HepG2 (cell line): ENCODE measurements around the gene NDC80. TPM values are rescaled to one million over a fixed set of nuclear protein-coding genes. Genes with fewer than 3 reads are reported as not detected.
A peak's percentile ranks its signal among the peaks of the same experiment; 100 is the strongest.

Experiments
- CEBPB ChIP-seq: IDR thresholded peaks from 2 replicates; pipeline ENCODE4 v1.6.1; 2011; ENCODE audit warnings: low read depth, low read length, improper control_type of control experiment, borderline replicate concordance
- JUN ChIP-seq: sonication (generic); formaldehyde crosslinking; IDR thresholded peaks from 2 replicates; pipeline ENCODE4 v1.4.0; 2020; ENCODE audit warnings: mild to moderate bottlenecking, missing genetic modification reagents
- KDM5B ChIP-seq: sonication (generic); formaldehyde crosslinking; IDR thresholded peaks from 2 replicates; pipeline ENCODE4 v1.4.0; 2020; ENCODE audit warnings: missing genetic modification reagents, mild to moderate bottlenecking, borderline replicate concordance
- MYC ChIP-seq: sonication (generic); formaldehyde crosslinking; IDR thresholded peaks from 2 replicates; pipeline ENCODE4 v1.9.0; 2021; ENCODE audit warnings: missing genetic modification reagents, borderline replicate concordance
- PATZ1 ChIP-seq: sonication (generic); formaldehyde crosslinking; IDR thresholded peaks from 2 replicates; pipeline ENCODE4 v1.4.0; 2020; ENCODE audit warnings: missing genetic modification reagents
- PHF8 ChIP-seq: sonication (generic); formaldehyde crosslinking; IDR thresholded peaks from 2 replicates; pipeline ENCODE4 v1.5.0; 2020; ENCODE audit warnings: missing genetic modification reagents
- POLR2AphosphoS5 ChIP-seq: IDR thresholded peaks from 2 replicates; pipeline ENCODE4 v1.6.1; 2012; ENCODE audit warnings: low read depth, low read length
- SNAI1 ChIP-seq: sonication (generic); formaldehyde crosslinking; IDR thresholded peaks from 2 replicates; pipeline ENCODE4 v1.5.0; 2020; ENCODE audit warnings: mild to moderate bottlenecking, missing genetic modification reagents, borderline replicate concordance
- SOX5 ChIP-seq: IDR thresholded peaks from 2 replicates; pipeline ENCODE4 v1.6.1; 2016; ENCODE audit warnings: borderline replicate concordance
- SP4 ChIP-seq: sonication (generic); formaldehyde crosslinking; IDR thresholded peaks from 2 replicates; pipeline ENCODE4 v1.8.1; 2023; ENCODE audit warnings: mild to moderate bottlenecking, missing genetic modification reagents
- THAP9 ChIP-seq: sonication (generic); formaldehyde crosslinking; IDR thresholded peaks from 2 replicates; pipeline ENCODE4; 2020; ENCODE audit warnings: missing genetic modification reagents, mild to moderate bottlenecking, borderline replicate concordance
- ZBTB10 ChIP-seq: sonication (generic); formaldehyde crosslinking; IDR thresholded peaks from 2 replicates; pipeline ENCODE4 v1.4.0; 2020; ENCODE audit warnings: missing genetic modification reagents, borderline replicate concordance
- ZBTB42 ChIP-seq: sonication (generic); formaldehyde crosslinking; IDR thresholded peaks from 2 replicates; pipeline ENCODE4 v1.5.0; 2020; ENCODE audit warnings: mild to moderate bottlenecking, missing genetic modification reagents
- ZBTB43 ChIP-seq: sonication (generic); formaldehyde crosslinking; conservative IDR thresholded peaks from 2 replicates; pipeline ENCODE4 v1.4.0; 2020; ENCODE audit warnings: missing genetic modification reagents
- ZC3H13 ChIP-seq: sonication (generic); formaldehyde crosslinking; IDR thresholded peaks from 2 replicates; pipeline ENCODE4 v1.8.1; 2023; ENCODE audit warnings: mild to moderate bottlenecking, missing genetic modification reagents, moderate library complexity
- ZFP36L2 ChIP-seq: sonication (generic); formaldehyde crosslinking; IDR thresholded peaks from 2 replicates; pipeline ENCODE4 v1.4.0; 2020; ENCODE audit warnings: missing genetic modification reagents
- ZFX ChIP-seq: sonication (generic); formaldehyde crosslinking; IDR thresholded peaks from 2 replicates; pipeline ENCODE4 v1.4.0; 2020; ENCODE audit warnings: mild to moderate bottlenecking, low read depth, missing genetic modification reagents, moderate library complexity
- ZMAT3 ChIP-seq: sonication (generic); formaldehyde crosslinking; conservative IDR thresholded peaks from 2 replicates; pipeline ENCODE4 v1.7.0; 2021; ENCODE audit warnings: missing genetic modification reagents
- ZNF264 ChIP-seq: sonication (generic); formaldehyde crosslinking; IDR thresholded peaks from 2 replicates; pipeline ENCODE4 v1.4.0; 2020; ENCODE audit warnings: missing genetic modification reagents
- ZNF350 ChIP-seq: sonication (generic); formaldehyde crosslinking; IDR thresholded peaks from 2 replicates; pipeline ENCODE4 v1.4.0; 2020; ENCODE audit warnings: mild to moderate bottlenecking, low read depth, missing genetic modification reagents, borderline replicate concordance
- ZNF572 ChIP-seq: sonication (generic); formaldehyde crosslinking; IDR thresholded peaks from 2 replicates; pipeline ENCODE4 v1.5.1; 2020; ENCODE audit warnings: mild to moderate bottlenecking, missing genetic modification reagents
- polyA plus RNA-seq, 8 experiments: library from polyadenylated mRNA; depleted of rRNA in 3 of 8; stranded (reverse) in 7 of 8; unstranded in 1 of 8; fragments of >200 nt; fragmentation: Illumina TruSeq in 4 of 8; extraction: Trizol in 4 of 8; gene quantifications; 2 replicates each; pipeline versions ENCODE4 v1.2.1 to v1.2.3, GENCODE V29; 2011 to 2016; ENCODE audit warnings: low read depth in 4 of 8, missing spikeins in 1 of 8, mixed read lengths in 1 of 8; ENCODE audit not compliant: insufficient read depth in 1 of 8
- total RNA-seq, 5 experiments: library from RNA; depleted of rRNA; stranded (reverse); fragments of >200 nt; fragmentation: Illumina TruSeq; extraction: Trizol; gene quantifications; 2 replicates each; pipeline ENCODE4 v1.2.3, GENCODE V29; 2016; ENCODE audit warnings: low read depth in 1 of 5

Gene NDC80
- total and polyA plus RNA-seq, 2 of the 13 experiments (the other 11 are each of a cell fraction or from before 2014, with no cell fraction given), result 9.6 to 33.0 TPM

- TF ChIP-seq ZBTB10, result no peak
- TF ChIP-seq THAP9 (CRISPR knock-in tag), result peak; percentile 62
- no peak for TF ChIP-seq ZNF264 (CRISPR knock-in tag)
- peak; percentile 16; the same call in 1 of the 2 replicates for TF ChIP-seq MYC (CRISPR knock-in tag)
- TF ChIP-seq ZBTB42, result peak; percentile 14; the same call in 1 of the 2 replicates
- no peak for TF ChIP-seq ZC3H13 (CRISPR knock-in tag)
- no peak for TF ChIP-seq POLR2AphosphoS5
- peak; percentile 61 for TF ChIP-seq PHF8
- peak; percentile 65; the same call in 1 of the 2 replicates for TF ChIP-seq ZFX (CRISPR knock-in tag)
- TF ChIP-seq ZNF350 (CRISPR knock-in tag), result peak; percentile 59; the same call in 1 of the 2 replicates
- TF ChIP-seq CEBPB, result peak; percentile 16; the same call in 1 of the 2 replicates
- TF ChIP-seq SP4 (CRISPR knock-in tag), result no peak
- TF ChIP-seq ZFP36L2 (CRISPR knock-in tag), result no peak
- no peak for TF ChIP-seq ZNF572 (CRISPR knock-in tag)
- peak; percentile 31; the same call in 1 of the 2 replicates for TF ChIP-seq SNAI1 (CRISPR knock-in tag)
- 0 out of 2 replicates have a peak, but pooled peaks have one; percentile 18 for TF ChIP-seq KDM5B
- no peak for TF ChIP-seq ZBTB43
- TF ChIP-seq SOX5 (CRISPR knock-in tag), result no peak
- TF ChIP-seq ZMAT3 (CRISPR knock-in tag), result peak; percentile 5; the same call in 1 of the 2 replicates
- no peak for TF ChIP-seq JUN
- peak; percentile 59 for TF ChIP-seq PATZ1 (CRISPR knock-in tag)
These were observed 85.1 kb downstream of the NDC80 start (continued) for GRCh38 chr18:2656237-2656980.
